Subcutaneous abdominal adipose tissue (tissue), 5 donors: ENCODE results near the gene RETREG1.

Experiments
- H3K27ac ChIP-seq: one replicate; pipeline ENCODE4 v1.7.0; 2013; ENCODE audit warnings: low read depth, mild to moderate bottlenecking, inconsistent platforms, low read length, moderate library complexity
- H3K27me3 ChIP-seq, 5 donors: one replicate each; pipeline ENCODE4 v1.7.0; 2013; ENCODE audit warnings: low read length in 5 of 5, inconsistent platforms in 1 of 5; ENCODE audit not compliant: control insufficient read depth in 5 of 5, insufficient read depth in 4 of 5
- H3K36me3 ChIP-seq, 5 donors: one replicate each; pipeline ENCODE4 v1.7.0; 2013; ENCODE audit warnings: low read length in 5 of 5; ENCODE audit not compliant: control insufficient read depth in 5 of 5, insufficient read depth in 5 of 5
- H3K4me1 ChIP-seq, 5 donors: one replicate each; pipeline ENCODE4 v1.7.0; 2013; ENCODE audit warnings: low read length in 5 of 5, mild to moderate bottlenecking in 3 of 5, moderate library complexity in 1 of 5; ENCODE audit not compliant: control insufficient read depth in 5 of 5, insufficient read depth in 5 of 5
- H3K4me3 ChIP-seq, 5 donors: one replicate each; pipeline ENCODE4 v1.7.0; 2013; ENCODE audit warnings: low read length in 5 of 5, low read depth in 1 of 5
- H3K9ac ChIP-seq, 5 donors: one replicate each; pipeline ENCODE4 v1.7.0; 2013; ENCODE audit warnings: low read length in 5 of 5, mild to moderate bottlenecking in 4 of 5, moderate library complexity in 3 of 5
- H3K9me3 ChIP-seq, 5 donors: one replicate each; pipeline ENCODE4 v1.7.0; 2013; ENCODE audit warnings: low read length in 5 of 5; ENCODE audit not compliant: control insufficient read depth in 5 of 5
- donor health status: healthy.
- donor health status: healthy.
- donor health status: healthy.
- donor health status: healthy.
- donor health status: healthy.

Gene RETREG1

GRCh38 chr5:16616536-16617273, at the start of gene RETREG1:
RETREG1 (minus strand) TSS chr5:16616997; CDS start chr5:16616971, 26 bp downstream.
- no peaks in the 10 kb centered on the region for H3K27me3 ChIP-seq
- H3K9ac ChIP-seq = peak within 1 kb of the TSS; percentile 42 to 75 (median 58)
- H3K27ac ChIP-seq = no peak within 1 kb of the TSS
- no peaks in the 10 kb centered on the region for H3K9me3 ChIP-seq
- H3K36me3 ChIP-seq = no peaks in the 10 kb centered on the region
- peak within 1 kb of the TSS; percentile 65 to 85 (median 71) for H3K4me3 ChIP-seq
- H3K4me1 ChIP-seq = peaks cover 0 to 31% (median 21%) of the 10 kb centered on the region in 5 donors

- peak overlapping the region in 1 of 5 donors; percentile 27 for H3K9ac ChIP-seq
Observed at GRCh38 chr5:16666130-16666882, 49.5 kb upstream of the RETREG1 start.

GRCh38 chr5:16665601-16666000, 48.8 kb upstream of the RETREG1 start:
- Histone ChIP-seq H3K4me3 (no peak overlapping the region), H3K27ac (no peak overlapping the region), H3K36me3 (peaks cover 0 to 21% (median 12%) of the 10 kb centered on the region in 5 donors), H3K9ac (no peak overlapping the region), H3K9me3 (no peaks in the 10 kb centered on the region), H3K27me3 (no peaks in the 10 kb centered on the region), H3K4me1 (peaks cover 0 to 40% (median 13%) of the 10 kb centered on the region in 5 donors)

More at GRCh38 chr5:16666130-16666882, 49.5 kb upstream of the RETREG1 start:
- Histone ChIP-seq H3K9me3 (no peaks in the 10 kb centered on the region), H3K27ac (peak overlapping the region; percentile 37), H3K4me3 (no peak overlapping the region), H3K27me3 (no peaks in the 10 kb centered on the region), H3K36me3 (peaks cover 0 to 27% (median 17%) of the 10 kb centered on the region in 5 donors), H3K4me1 (peaks cover 0 to 40% (median 13%) of the 10 kb centered on the region in 5 donors)

GRCh38 chr5:16664368-16664767, 47.6 kb upstream of the RETREG1 start:
- Histone ChIP-seq H3K36me3 (peaks cover 0 to 16% (median 9%) of the 10 kb centered on the region in 5 donors), H3K27ac (no peak overlapping the region), H3K4me3 (no peak overlapping the region), H3K9me3 (no peaks in the 10 kb centered on the region), H3K27me3 (no peaks in the 10 kb centered on the region), H3K4me1 (peaks cover 0 to 29% (median 13%) of the 10 kb centered on the region in 5 donors), H3K9ac (no peak overlapping the region)

- Histone ChIP-seq H3K27ac (no peak overlapping the region), H3K36me3 (peaks cover 0 to 16% (median 8%) of the 10 kb centered on the region in 5 donors), H3K4me3 (no peak overlapping the region), H3K4me1 (peaks cover 0 to 27% (median 13%) of the 10 kb centered on the region in 5 donors), H3K27me3 (no peaks in the 10 kb centered on the region), H3K9me3 (no peaks in the 10 kb centered on the region), H3K9ac (no peak overlapping the region)
Observed at GRCh38 chr5:16663840-16664239, 47.0 kb upstream of the RETREG1 start.

- no peaks in the 10 kb centered on the region for H3K27me3 ChIP-seq
- H3K36me3 ChIP-seq = peaks cover 0 to 10% (median 3%) of the 10 kb centered on the region in 5 donors
- H3K9ac ChIP-seq = no peak overlapping the region
- H3K9me3 ChIP-seq = peaks cover 0 to 4% (median 0%) of the 10 kb centered on the region in 5 donors
- peaks cover 0 to 12% (median 10%) of the 10 kb centered on the region in 5 donors for H3K4me1 ChIP-seq
- no peak overlapping the region for H3K27ac ChIP-seq
- no peak overlapping the region for H3K4me3 ChIP-seq
Observed at GRCh38 chr5:16661713-16662112, 44.9 kb upstream of the RETREG1 start.

- Histone ChIP-seq H3K4me1 (peaks cover 0 to 9% (median 7%) of the 10 kb centered on the region in 5 donors), H3K27me3 (no peaks in the 10 kb centered on the region), H3K36me3 (peaks cover 0 to 10% (median 0%) of the 10 kb centered on the region in 5 donors), H3K4me3 (no peak overlapping the region), H3K9ac (no peak overlapping the region), H3K27ac (no peak overlapping the region), H3K9me3 (peaks cover 0 to 4% (median 0%) of the 10 kb centered on the region in 5 donors)
Observed at GRCh38 chr5:16660982-16661381, 44.2 kb upstream of the RETREG1 start.

- Histone ChIP-seq H3K4me3 (no peak overlapping the region), H3K27me3 (no peaks in the 10 kb centered on the region), H3K4me1 (peaks cover 0 to 9% (median 6%) of the 10 kb centered on the region in 5 donors), H3K9ac (no peak overlapping the region), H3K27ac (no peak overlapping the region), H3K9me3 (peaks cover 0 to 4% (median 0%) of the 10 kb centered on the region in 5 donors), H3K36me3 (peaks cover 0 to 9% (median 0%) of the 10 kb centered on the region in 5 donors)
Observed at GRCh38 chr5:16659536-16659935, 42.7 kb upstream of the RETREG1 start.

GRCh38 chr5:16656561-16657191, 39.9 kb upstream of the RETREG1 start:
- Histone ChIP-seq H3K9ac (peak overlapping the region in 2 of 5 donors; percentile 6 to 11), H3K4me1 (peaks cover 0 to 9% (median 6%) of the 10 kb centered on the region in 5 donors), H3K4me3 (no peak overlapping the region), H3K36me3 (no peaks in the 10 kb centered on the region), H3K27me3 (no peaks in the 10 kb centered on the region), H3K9me3 (peaks cover 0 to 4% (median 0%) of the 10 kb centered on the region in 5 donors), H3K27ac (peak overlapping the region; percentile 67)
